Tongue (tissue), 2 donors: ENCODE results near the gene KRT7. TPM values are rescaled to one million over a fixed set of nuclear protein-coding genes. Genes with fewer than 3 reads are reported as not detected.
A peak's percentile ranks its signal among the peaks of the same experiment; 100 is the strongest.

Experiments used
- DNase-seq: peaks from one replicate; pipeline ENCODE4 v3.0.0-alpha.2; 2015
- total RNA-seq: library from RNA; depleted of rRNA; stranded (reverse); fragments of >200 nt; gene quantifications from one replicate; pipeline ENCODE4 v1.2.3, GENCODE V29; 2014

The KRT7 gene
- total RNA-seq, 1 donor from 2014 or later = 27.1 TPM

GRCh38 chr12:52199294-52199919, 33.6 kb upstream of the KRT7 start:
- DNase-seq = peak; percentile 70

- DNase-seq = peak; percentile 89
Observed at GRCh38 chr12:52200086-52200780, 32.8 kb upstream of the KRT7 start.

DNA sequence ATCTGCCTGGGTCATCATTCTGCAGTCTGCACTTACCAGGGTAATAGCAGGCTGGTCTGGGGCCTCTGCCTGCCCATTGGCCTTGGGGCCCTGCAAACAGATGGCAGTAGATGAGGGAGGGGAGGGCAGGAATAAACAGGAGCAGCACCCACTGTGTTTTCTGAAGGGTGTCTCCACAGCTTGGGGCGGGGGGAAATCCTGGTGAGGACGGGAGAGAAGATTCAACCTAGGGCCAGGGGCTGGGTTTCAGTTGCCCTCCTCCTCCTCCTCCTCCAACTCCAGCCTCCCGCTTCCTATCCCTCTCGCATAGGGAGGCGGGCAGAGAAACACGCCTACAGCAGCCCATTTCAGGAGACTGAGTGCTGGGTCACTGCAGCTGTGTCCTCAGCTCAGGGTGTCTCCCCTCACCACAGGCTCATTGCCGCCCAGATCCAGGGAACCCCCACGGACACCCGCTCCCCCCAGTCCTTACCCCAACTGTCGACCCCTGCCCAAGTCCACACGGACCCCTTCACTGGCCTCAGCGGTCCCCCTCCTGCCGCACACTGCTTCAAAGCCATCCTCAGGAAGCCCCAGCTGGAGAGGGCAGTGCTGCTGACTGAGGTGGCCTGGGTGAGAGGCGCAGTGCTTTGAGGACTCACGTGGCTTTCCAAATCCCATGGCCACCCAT, 32.1 kb upstream of the KRT7 start:
- no peak for DNase-seq

DNA sequence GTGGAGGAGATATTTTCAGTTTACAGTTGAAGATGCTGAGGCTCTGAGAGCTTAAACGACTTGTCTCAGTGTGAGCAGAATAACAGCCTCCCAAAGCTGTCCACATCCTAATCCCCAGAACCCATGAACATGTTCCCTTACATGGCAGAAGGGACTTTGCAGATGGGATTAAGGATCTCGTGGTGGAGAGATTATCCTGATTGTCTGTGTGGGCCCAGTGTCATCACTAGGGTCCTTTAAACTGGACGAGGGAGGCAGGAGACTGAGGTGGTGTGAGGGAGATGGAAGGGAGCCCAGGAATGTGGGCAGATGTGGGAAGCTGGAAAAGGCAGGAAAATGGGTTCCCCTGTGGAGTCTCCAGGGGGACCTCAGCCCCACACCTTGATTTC, 31.6 kb upstream of the KRT7 start:
- DNase-seq = no peak

GRCh38 chr12:52202361-52203078, 30.5 kb upstream of the KRT7 start:
- DNase-seq = peak; percentile 60

GRCh38 chr12:52203079-52203921, 29.7 kb upstream of the KRT7 start:
- peak; percentile 82 for DNase-seq

DNA sequence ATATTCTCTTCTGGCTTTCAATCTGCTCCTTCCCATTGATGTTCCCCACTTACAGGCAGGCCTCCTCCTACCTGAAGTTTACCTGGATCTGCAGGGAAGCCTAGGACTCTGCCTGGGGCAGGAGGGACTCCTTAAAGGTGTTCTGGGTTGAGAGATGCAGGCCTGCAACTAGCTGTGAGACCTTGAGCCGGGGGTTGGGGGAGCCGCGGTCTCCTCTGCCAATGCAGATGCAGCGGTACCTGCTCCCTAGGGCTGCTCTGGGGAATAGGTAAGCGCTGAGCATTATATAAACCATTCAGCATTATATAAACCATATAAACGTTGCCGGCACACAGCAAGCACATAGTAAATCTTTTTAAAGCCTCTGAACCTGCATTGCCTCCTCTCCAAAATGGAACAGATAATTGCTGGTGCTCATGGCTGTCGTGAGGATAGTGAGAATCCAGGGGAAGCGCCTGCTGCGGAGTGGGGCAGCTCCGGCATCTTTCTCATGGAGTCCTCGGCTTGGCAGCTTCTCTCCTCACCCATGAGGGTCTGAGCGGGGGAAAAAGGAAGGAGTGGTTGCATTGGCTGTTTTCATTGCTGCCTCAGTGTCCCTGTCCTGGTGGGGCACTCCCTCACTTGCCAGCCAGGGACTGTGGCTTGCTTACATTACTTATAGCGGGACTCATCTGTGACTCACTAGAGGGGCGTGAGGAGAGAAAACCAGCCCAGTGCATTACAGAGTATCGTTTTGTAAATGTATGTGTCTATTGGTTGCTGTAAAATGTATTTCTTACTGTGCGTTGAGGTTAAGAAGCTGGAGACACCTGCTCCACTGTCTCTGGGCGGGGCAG, 28.7 kb upstream of the KRT7 start:
- DNase-seq = no peak

DNA sequence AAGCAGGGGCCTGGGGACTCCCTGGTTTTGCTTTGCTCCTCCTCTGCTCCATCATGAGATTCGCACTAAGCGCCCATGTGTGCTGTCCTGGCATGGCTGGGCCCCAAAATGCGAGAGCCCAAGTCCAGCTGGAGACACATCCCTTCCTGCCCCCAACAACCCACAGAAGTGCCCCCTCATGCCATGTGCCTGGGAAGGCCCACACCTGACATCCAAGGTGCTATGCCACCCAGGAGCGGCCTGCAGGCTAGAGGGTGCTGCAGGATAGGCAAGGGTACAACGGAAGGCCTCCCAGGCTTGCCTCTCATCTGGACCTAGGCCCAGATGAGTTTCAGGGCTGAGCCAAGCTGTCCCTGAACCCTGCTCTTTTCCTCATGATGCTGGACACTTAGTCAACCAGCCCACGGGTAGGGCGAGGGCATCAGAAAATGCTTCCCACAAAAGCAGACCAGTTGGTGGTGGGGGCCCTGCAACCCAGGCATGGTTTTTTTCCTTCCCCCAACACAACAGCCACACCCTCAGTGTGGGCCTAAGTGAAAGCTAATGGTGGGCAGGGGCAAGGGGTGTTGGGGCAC, 28.0 kb upstream of the KRT7 start:
- no peak for DNase-seq

DNA sequence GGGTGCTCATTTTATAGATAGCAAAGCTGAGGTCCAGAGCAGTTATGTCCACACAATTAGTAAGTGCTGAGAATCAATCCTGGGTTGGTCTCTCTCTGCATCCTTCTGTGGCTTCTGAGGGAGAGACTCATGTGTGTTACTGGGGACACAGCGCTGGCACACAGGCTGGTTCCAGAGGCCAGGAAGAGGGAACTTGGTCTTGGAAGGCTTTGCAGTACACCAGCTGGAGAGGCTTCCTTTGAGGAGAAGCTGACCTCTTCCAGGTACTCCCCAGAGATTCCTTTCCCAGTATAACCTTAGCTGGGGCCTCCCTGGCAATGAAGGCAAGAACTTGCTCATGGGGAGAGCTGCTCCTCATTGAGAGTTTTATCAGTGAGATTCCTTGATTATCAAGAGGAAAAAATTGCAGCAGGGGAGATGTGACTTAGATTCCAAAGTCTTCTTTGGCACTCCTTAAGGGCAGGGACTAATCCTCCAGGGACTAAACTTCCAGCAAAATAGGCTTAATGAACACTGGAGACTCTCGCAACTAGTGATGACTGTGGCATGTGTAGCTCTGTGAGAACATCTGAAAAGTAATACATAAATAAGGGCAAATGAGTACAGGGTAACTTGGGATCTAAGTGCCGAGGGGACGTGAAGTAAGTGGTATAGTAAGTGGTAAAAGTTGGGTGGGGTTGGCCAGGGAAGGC, 27.3 kb upstream of the KRT7 start:
- DNase-seq = no peak

GRCh38 chr12:52206304-52207040, 26.6 kb upstream of the KRT7 start:
- DNase-seq = peak; percentile 72

GRCh38 chr12:52207106-52207505, 25.9 kb upstream of the KRT7 start:
- DNase-seq = peak; percentile 5

- peak; percentile 83 for DNase-seq
Observed at GRCh38 chr12:52207895-52208294, 25.1 kb upstream of the KRT7 start.

GRCh38 chr12:52208424-52209165, 24.4 kb upstream of the KRT7 start:
- DNase-seq = peak; percentile 9

DNA sequence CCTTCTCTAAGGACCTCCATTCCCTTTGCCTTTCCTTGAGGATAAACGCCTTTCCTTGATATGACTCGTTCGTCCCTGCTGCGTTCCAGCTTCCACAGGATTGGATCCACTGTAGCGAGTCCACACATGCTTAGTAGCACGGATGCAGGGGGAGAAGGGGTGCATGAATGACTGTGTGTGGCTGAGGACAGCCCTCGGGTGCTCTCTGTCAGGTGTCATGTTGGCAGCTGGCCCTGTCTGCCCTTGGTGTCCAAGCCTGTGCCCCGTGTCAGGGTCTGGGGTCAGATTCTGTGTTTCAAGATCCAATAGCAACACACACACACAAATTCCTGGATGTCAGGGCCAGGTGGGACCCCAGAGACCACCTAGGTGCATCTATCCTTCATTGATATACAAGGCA, 23.7 kb upstream of the KRT7 start:
- peak; percentile 14 for DNase-seq

DNA sequence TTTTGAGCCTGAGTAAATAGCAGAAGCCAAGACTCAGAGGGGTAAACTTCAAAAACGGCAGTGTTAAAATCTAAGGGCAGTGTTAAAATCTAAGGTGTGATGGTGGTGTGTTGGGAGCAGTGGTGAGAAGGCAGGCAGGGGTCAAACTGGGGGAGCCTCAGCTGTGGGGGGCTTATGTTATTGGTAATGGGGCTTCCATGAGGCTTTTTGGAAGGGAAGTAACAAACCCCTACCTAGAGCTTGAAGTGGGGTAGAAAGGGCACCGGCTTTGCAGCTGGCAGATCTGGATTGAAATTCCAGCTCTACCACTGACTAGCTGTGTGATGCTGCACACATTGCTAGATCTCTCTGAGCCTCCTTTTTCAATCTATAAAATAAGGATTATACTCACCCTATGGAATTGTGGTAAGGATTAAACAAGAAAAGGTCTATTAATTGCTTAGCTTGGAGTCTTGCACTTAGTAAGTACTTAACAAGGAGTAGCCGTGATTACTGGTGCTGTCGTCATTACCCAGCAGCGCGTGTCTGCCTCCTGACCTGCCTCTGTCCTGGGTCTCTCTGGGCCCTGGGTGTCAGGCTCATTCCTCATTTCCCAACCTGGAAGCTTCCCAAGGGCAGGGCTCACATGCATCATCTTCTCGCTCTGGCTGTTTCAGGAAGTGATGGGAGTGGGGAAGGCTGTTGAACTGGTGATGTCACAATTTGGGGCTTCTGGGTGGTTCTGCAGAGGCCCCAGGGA, 22.7 kb upstream of the KRT7 start:
- peak; percentile 5 for DNase-seq

DNA sequence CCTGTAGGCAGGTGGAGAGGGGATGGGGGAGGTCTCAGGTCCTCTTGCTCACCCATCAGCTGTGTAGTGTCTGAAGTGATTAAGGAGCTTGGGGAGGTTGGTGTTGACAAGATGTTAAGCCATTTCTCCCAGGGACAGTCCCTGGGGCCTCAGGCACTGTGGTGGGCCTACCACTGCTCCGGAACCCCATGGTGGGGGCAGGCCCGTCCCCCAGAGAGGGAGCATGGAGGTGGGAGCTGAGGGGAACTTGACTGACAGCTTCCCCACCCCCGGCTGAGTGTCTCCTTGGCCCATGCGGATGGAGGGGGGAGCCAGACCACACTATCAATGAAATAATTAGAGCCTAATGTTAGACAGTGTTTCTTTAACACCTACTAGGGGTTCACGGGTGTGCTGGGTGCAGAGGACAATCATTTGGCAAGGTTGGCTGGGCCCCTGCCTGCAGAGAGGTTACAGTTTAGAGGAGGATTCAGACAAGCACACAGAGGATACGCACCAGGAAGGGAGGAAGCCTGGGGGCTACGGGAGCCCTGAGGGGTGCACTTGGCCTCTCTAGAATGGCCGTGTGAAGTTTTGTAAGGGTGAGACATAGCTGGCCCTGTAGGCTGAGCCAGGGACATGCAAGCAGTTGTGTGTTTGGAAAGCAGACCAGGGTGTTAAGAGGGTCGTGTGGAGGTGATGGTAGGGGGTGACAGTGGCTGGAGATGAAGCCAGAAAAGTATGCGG, 22.0 kb upstream of the KRT7 start:
- DNase-seq = peak; percentile 0
